DMS53 treated with DMSO at 0.1 percent for 48 hours (cell line): Measurements from ENCODE around the gene PIK3CB.
"Not testable (repeated sequence)": the region's sequence is repeated elsewhere in the genome, so short reads cannot be mapped to it uniquely, and the experiment has no call there.

Experiments used
- DNase-seq: peaks from one replicate; lab custom pipeline; 2025; ENCODE audit not compliant: unreplicated experiment; lab: John Stamatoyannopoulos, UW

Gene PIK3CB

DNA sequence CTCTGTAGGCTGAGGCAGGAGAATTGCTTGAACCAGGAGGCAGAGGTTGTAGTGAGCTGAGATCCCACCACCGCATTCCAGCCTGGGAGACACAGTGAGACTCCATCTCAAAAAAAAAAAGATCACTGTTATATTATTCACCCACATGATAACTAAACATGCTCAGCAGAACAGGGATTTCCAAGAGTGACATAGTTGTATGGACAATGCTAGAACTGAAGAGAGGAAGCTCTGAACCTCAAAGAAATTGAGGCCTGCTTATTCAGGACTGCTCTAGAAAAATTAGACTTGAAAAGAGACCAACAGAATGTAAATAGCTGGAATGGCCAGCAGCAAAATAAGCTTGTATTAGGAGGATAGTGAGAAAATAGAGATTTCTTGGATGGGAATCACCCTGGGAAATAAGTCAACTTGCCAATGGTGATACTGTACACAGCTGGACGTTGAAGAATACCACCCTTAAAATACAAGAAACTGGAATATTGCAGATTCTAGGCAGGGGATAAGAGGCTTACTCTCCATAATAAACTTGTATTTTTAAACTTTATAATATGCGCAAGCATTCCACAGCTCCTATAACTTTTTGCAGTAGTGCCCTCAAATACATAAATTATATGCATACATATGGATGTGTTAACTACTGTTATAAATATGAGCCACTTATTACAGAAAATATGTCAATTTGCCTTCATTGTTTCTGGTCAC lies 28.2 kb downstream of the PIK3CB start:
- DNase-seq, result no peak

- DNase-seq, result no peak
Observed at GRCh38 chr3:138803006-138803653, 31.6 kb downstream of the PIK3CB start.

DNA sequence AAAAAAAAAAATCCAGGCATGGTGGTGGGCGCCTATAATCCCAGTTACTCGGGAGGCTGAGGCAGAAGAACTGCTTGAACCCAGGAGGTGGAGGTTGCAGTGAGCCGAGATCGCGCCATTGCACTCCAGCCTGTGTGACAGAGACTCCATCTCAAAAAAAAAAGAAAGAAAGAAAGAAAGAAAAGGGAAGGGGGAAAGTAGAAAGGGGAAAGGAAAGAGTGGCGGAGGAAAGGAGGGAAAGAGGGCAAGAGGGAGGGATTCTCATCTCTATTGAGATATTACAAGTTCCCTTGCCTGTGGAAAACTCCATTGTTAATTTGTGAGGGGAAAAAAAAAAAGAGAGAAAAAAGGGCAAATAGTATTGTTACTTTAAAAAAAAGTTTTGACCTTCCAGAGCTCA lies 32.5 kb downstream of the PIK3CB start:
- DNase-seq, result not testable (repeated sequence)

DNA sequence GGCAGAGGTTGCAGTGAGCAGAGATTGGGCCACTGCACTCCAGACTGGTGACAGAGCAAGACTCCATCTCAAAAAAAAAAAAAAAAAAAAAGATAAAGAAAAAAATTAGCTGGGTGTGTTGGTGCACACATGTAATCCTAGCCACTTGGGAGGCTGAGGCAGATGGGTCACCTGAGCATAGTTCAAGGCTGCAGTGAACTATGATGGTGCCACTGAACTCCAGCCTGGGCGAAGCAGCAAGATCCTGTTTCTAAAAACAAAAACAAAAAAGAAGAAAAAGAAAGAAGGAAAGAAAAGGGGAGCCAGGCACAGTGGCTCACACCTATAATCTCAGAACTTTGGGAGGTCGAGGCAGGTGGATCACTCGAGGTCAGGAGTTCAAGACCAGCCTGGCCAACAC lies 32.9 kb downstream of the PIK3CB start:
- DNase-seq, result no peak

GRCh38 chr3:138800248-138800647 lies 34.5 kb downstream of the PIK3CB start:
- no peak for DNase-seq

DNA sequence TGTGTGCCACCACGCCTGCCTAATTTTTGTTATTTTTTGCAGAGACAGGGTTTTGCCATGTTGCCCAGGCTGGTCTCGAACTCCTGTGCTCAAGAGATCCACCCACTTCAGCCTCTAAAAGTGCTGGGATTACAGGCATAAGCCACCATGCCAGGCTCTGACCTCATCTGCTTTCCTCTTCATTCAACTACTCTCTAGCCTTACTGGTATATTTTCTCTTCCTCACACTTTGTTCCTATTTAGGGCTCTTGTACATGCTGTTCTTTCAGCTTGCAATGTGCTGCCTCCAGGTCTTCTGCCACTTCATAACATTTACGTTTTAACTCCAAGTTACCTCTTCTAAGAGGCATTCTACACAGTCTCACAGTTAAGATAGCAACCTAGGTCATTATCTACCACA lies 34.9 kb downstream of the PIK3CB start:
- DNase-seq, result no peak

DNA sequence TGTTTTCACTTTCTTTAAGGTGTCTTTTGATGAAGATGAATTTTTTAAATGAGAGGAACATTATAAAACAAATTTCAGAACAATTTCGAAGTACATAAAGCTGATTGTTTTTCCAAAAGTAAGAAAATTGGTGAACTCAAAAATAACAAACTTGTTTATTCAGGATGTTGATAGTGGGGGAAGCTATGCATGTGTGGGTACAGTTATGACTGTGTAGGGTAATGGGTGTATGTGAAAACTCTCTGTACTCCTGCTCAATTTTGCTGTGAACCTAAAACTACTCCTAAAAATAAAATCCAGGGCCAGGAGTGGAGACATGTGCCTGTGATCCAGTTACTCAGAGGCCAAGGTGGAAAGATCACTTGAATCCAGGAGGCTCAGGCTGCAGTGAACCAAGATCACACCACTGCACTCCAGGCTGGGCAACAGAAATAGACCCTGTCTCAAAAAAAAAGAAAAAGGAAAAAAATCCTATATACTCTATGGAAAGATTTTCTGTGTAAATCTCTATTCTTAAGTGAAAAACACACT lies 37.2 kb downstream of the PIK3CB start:
- DNase-seq, result no peak

- DNase-seq, result no peak
Observed at GRCh38 chr3:138796761-138797160, 38.0 kb downstream of the PIK3CB start.

- no peak for DNase-seq
Observed at GRCh38 chr3:138786788-138787271, 47.9 kb downstream of the PIK3CB start.

GRCh38 chr3:138785951-138786350 lies 48.8 kb downstream of the PIK3CB start:
- no peak for DNase-seq

DNA sequence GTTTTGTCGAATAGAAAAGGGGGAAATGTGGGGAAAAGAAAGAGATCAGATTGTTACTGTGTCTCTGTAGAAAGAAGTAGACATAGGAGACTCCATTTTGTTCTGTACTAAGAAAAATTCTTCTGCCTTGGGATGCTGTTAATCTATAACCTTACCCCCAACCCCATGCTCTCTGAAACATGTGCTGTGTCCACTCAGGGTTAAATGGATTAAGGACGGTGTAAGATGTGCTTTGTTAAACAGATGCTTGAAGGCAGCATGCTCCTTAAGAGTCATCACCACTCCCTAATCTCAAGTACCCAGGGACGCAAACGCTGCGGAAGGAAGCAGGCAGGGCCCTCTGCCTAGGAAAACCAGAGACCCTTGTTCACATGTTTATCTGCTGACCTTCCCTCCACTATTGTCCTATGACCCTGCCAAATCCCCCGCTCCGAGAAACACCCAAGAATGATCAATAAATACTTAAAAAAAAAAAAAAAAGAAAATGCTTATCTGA lies 49.3 kb downstream of the PIK3CB start:
- DNase-seq, result not testable (repeated sequence)

- no peak for DNase-seq
Observed at GRCh38 chr3:138782755-138783154, 52.0 kb downstream of the PIK3CB start.

- DNase-seq, result no peak
Observed at GRCh38 chr3:138781012-138781470, 53.7 kb downstream of the PIK3CB start.

GRCh38 chr3:138778643-138779042 lies 56.1 kb downstream of the PIK3CB start:
- DNase-seq, result no peak

DNA sequence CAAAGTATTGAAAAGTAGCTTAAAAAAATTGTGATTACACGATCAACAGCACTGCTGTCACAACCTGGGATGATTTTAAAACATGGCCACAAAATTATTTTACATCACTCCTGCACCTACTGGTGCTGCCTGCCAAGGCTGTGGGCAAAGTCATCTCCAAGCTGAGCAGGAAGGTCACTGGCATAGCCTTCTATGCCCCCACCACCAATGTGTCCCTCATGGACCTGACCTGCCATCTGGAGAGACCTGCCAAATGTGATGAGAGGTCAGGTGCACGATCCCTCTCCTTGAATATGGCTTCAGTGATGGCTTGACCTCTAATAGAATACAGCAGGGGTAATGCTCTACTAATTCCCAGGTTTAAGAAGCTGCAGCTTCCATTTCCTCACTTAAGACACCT lies 57.8 kb downstream of the PIK3CB start:
- no peak for DNase-seq

- no peak for DNase-seq
Observed at GRCh38 chr3:138775254-138775595, 59.5 kb downstream of the PIK3CB start.

DNA sequence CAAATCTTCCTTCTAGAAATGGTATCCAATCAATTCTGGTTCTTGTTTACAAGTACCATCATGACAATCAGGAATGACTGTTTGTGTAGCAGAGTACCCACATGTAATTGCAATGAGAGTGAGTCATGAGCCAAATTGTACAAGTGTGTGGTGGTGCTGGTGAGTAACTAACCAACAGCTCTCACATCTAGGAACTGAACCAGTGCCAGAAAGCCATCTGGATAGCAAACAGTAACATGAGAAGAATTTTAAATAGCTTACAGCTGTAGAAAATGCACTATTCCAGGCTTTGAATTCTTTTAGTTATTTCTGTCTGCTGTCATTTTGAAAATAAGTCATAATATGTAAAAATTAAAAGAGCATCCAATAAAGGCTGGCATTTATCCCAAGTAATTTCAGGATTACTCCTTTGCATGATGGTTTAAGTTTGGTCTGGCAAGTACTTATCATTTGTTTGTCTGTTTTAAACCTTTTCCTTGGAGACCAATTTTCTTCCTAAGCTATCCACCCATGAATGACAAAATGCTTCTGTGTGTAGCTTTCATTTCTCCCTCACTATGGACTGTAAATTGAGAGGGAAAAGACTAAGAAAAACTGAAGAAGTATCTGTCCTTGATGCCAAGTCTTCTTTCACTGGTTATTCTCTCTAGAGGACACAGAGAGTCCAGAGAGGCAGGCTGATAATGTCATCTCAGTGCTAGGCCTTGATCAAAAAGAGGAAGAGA lies 60.0 kb downstream of the PIK3CB start:
- DNase-seq, result peak; percentile 31

- no peak for DNase-seq
Observed at GRCh38 chr3:138771585-138771984, 63.1 kb downstream of the PIK3CB start.

GRCh38 chr3:138769616-138770015 lies 65.1 kb downstream of the PIK3CB start:
- DNase-seq, result no peak

DNA sequence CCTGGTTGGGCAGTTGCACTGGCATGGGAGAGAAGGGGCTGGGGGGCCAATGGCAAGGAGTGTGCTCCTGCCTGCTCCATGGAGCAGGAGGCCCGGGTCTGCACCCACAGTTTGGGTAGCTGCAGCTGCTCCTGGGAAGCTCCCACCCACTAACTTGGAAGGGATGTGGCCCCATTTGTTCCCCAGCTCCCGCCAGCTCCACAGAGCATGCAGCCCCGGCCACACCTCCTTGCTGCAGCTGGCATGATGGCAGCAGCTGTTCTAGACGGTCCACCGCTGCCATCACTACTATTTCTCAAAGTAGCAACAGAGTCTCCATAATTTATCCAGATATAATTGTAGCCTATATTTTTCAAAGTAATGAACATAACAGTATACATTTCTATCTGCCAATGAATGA lies 65.8 kb downstream of the PIK3CB start:
- DNase-seq, result no peak

DNA sequence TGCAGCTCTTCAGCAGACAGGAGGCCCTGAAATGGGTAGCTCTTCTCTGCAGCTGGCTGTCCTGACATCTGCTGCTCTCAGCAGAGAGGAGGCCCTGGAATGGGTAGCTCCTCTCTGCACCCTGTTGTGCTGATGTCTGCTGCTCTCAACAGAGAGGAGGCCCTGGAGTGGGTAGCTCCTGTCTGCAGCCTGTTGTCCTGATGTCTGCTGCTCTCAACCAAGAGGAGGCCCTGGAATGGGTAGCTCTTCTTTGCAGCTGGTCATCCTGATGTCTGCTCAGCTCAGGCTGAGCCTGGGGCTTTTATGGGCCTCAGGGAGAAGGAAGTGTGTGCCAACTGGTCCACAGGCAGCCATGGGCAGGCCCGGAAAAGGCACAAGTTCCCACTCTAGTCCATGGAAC lies 66.6 kb downstream of the PIK3CB start:
- DNase-seq, result no peak
